Neural cell (in vitro differentiated cells): ENCODE data around the gene TMEM119. TPM values are rescaled to one million over a fixed set of nuclear protein-coding genes. Genes with fewer than 3 reads are reported as not detected.

Experiments used
- H2AFZ ChIP-seq: fragments of 200-600, 300-800 bp; sonication (generic), shearing (Covaris generic); 2 replicates; pipeline ENCODE4 v1.6.0; 2014; ENCODE audit warnings: low read depth, mild to moderate bottlenecking, antibody characterized with exemption, low read length, moderate library complexity
- H3F3A ChIP-seq: fragments of 200-600 bp; shearing (Covaris generic); 2 replicates; pipeline ENCODE4 v1.6.1; 2016; ENCODE audit warnings: mild to moderate bottlenecking, moderate library complexity, mixed read lengths, antibody characterized with exemption, low read length; ENCODE audit not compliant: insufficient read depth, poor library complexity, severe bottlenecking
- H3K27ac ChIP-seq: fragments of 200-600, 300-800 bp; sonication (generic), shearing (Covaris generic); 2 replicates; pipeline ENCODE4 v1.5.1; 2014; ENCODE audit warnings: mild to moderate bottlenecking, low read length, moderate library complexity
- H3K27me3 ChIP-seq: fragments of 300-800, 200-600 bp; sonication (generic), shearing (Covaris generic); 2 replicates; pipeline ENCODE4 v1.6.0; 2014; ENCODE audit warnings: mild to moderate bottlenecking, low read depth, low read length, moderate library complexity; ENCODE audit not compliant: insufficient read depth
- H3K36me3 ChIP-seq: fragments of 300-800, 200-600 bp; sonication (generic), shearing (Covaris generic); 2 replicates; pipeline ENCODE4 v1.5.1; 2014; ENCODE audit warnings: mild to moderate bottlenecking, antibody characterized with exemption, low read length, moderate library complexity; ENCODE audit not compliant: insufficient read depth
- H3K4me2 ChIP-seq: fragments of 300-800, 200-600 bp; sonication (generic), shearing (Covaris generic); 2 replicates; pipeline ENCODE4 v1.6.0; 2014; ENCODE audit warnings: mild to moderate bottlenecking, low read length
- H3K4me3 ChIP-seq: fragments of 300-800, 200-600 bp; sonication (generic), shearing (Covaris generic); 2 replicates; pipeline ENCODE4 v1.5.1; 2014; ENCODE audit warnings: mild to moderate bottlenecking, low read length, moderate library complexity
- H3K79me2 ChIP-seq: fragments of 200-600 bp; shearing (Covaris generic); replicated peaks from 2 replicates; pipeline ENCODE4 v1.6.0; 2014; ENCODE audit warnings: mild to moderate bottlenecking, low read length, moderate library complexity; ENCODE audit not compliant: insufficient read depth
- H3K9ac ChIP-seq: fragments of 300-800, 200-600 bp; sonication (generic), shearing (Covaris generic); 2 replicates; pipeline ENCODE4 v1.6.1; 2016; ENCODE audit warnings: mild to moderate bottlenecking, low read length, mixed read lengths
- H3K9me2 ChIP-seq: fragments of 200-600 bp; shearing (Covaris generic); 2 replicates; pipeline ENCODE4 v1.6.1; 2016; ENCODE audit warnings: mild to moderate bottlenecking, low read length, mixed read lengths; ENCODE audit not compliant: insufficient read depth
- H3K9me3 ChIP-seq: fragments of 200-600, 300-800 bp; sonication (generic), shearing (Covaris generic); 2 replicates; pipeline ENCODE4 v1.6.1; 2016; ENCODE audit warnings: mild to moderate bottlenecking, mixed run types, low read length, moderate library complexity, mixed read lengths
- H4K20me1 ChIP-seq: fragments of 200-600 bp; shearing (Covaris generic); 2 replicates; pipeline ENCODE4 v1.6.1; 2016; ENCODE audit warnings: mild to moderate bottlenecking, mixed run types; ENCODE audit not compliant: insufficient read depth
- EP300 ChIP-seq: fragments of 450-650 bp; conservative IDR thresholded peaks from 2 replicates; pipeline ENCODE4 v1.6.1; 2014; ENCODE audit warnings: antibody characterized with exemption, mild to moderate bottlenecking, moderate library complexity; ENCODE audit not compliant: poor library complexity, severe bottlenecking
- EZH2 ChIP-seq: fragments of 200-600, 300-800 bp; shearing (Covaris generic), sonication (generic); IDR thresholded peaks from 2 replicates; pipeline ENCODE4 v1.6.1; 2014; ENCODE audit warnings: antibody characterized with exemption, low read length, borderline replicate concordance, mild to moderate bottlenecking; ENCODE audit not compliant: insufficient read depth, poor library complexity, severe bottlenecking
- MXI1 ChIP-seq: fragments of 450-650 bp; conservative IDR thresholded peaks from 2 replicates; pipeline ENCODE4 v1.6.1; 2014; ENCODE audit warnings: antibody characterized with exemption, mild to moderate bottlenecking; ENCODE audit not compliant: poor library complexity, severe bottlenecking
- POLR2AphosphoS5 ChIP-seq: IDR thresholded peaks from 2 replicates; pipeline ENCODE4 v1.6.1; 2012
- RAD21 ChIP-seq: fragments of 450-650 bp; conservative IDR thresholded peaks from 2 replicates; pipeline ENCODE4 v1.6.1; 2014; ENCODE audit warnings: antibody characterized with exemption, mild to moderate bottlenecking, moderate library complexity
- SMC3 ChIP-seq: fragments of 450-650 bp; conservative IDR thresholded peaks from 2 replicates; pipeline ENCODE4 v1.6.1; 2014; ENCODE audit warnings: antibody characterized with exemption, mild to moderate bottlenecking, moderate library complexity; ENCODE audit not compliant: poor library complexity
- TAF1 ChIP-seq: IDR thresholded peaks from 2 replicates; pipeline ENCODE4 v1.6.1; 2012; ENCODE audit warnings: low read depth
- polyA plus RNA-seq: library from polyadenylated mRNA; depleted of rRNA; stranded (reverse); fragments of >200 nt; gene quantifications from 2 replicates; pipeline ENCODE4 v1.2.3, GENCODE V29; 2014
- TF ChIP-seq, protein P1 (sequence below): IDR thresholded peaks from 2 replicates; pipeline ENCODE4 v1.6.1; 2012; ENCODE audit warnings: borderline replicate concordance
- TF ChIP-seq, protein P2 (sequence below): fragments of 450-650 bp; IDR thresholded peaks from 2 replicates; pipeline ENCODE4 v1.5.1; 2014; ENCODE audit warnings: antibody characterized with exemption, mild to moderate bottlenecking, moderate library complexity; ENCODE audit not compliant: poor library complexity, severe bottlenecking

Gene TMEM119
- polyA plus RNA-seq, 1 donor from 2014 or later, result not detected

DNA sequence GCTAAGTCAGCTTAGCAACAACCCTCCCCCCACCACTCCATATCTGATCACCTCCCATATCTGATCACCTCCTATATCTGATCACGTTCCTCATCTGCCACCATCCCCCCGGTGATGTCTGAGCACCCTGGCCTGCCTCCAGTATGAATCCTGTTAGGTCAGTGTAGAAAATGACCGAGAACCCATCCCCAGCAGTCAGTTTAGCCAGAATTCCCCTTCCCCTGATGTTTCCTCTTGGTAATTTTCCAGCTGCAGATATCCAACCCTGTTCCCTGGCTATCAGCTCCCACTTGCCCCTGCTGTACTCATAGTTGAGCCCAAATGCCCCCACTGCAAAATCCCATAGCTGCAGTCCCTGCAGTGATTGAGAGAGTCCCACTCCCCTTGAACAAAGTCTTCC lies 23.3 kb upstream of the TMEM119 start:
- H2AFZ ChIP-seq, result no peak overlapping the region
- H3F3A ChIP-seq, result no peaks in the 10 kb centered on the region
- H3K4me2 ChIP-seq, result no peak overlapping the region
- H3K9ac ChIP-seq, result no peak overlapping the region
- H3K27me3 ChIP-seq, result no peaks in the 10 kb centered on the region
- no peaks in the 10 kb centered on the region for H3K9me3 ChIP-seq
- H4K20me1 ChIP-seq, result no peaks in the 10 kb centered on the region
- H3K36me3 ChIP-seq, result no peaks in the 10 kb centered on the region
- H3K27ac ChIP-seq, result no peak overlapping the region
- H3K4me3 ChIP-seq, result no peak overlapping the region
- H3K9me2 ChIP-seq, result no peaks in the 10 kb centered on the region
- TF ChIP-seq, protein P1, sequence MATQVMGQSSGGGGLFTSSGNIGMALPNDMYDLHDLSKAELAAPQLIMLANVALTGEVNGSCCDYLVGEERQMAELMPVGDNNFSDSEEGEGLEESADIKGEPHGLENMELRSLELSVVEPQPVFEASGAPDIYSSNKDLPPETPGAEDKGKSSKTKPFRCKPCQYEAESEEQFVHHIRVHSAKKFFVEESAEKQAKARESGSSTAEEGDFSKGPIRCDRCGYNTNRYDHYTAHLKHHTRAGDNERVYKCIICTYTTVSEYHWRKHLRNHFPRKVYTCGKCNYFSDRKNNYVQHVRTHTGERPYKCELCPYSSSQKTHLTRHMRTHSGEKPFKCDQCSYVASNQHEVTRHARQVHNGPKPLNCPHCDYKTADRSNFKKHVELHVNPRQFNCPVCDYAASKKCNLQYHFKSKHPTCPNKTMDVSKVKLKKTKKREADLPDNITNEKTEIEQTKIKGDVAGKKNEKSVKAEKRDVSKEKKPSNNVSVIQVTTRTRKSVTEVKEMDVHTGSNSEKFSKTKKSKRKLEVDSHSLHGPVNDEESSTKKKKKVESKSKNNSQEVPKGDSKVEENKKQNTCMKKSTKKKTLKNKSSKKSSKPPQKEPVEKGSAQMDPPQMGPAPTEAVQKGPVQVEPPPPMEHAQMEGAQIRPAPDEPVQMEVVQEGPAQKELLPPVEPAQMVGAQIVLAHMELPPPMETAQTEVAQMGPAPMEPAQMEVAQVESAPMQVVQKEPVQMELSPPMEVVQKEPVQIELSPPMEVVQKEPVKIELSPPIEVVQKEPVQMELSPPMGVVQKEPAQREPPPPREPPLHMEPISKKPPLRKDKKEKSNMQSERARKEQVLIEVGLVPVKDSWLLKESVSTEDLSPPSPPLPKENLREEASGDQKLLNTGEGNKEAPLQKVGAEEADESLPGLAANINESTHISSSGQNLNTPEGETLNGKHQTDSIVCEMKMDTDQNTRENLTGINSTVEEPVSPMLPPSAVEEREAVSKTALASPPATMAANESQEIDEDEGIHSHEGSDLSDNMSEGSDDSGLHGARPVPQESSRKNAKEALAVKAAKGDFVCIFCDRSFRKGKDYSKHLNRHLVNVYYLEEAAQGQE, result no peak
- TF ChIP-seq POLR2AphosphoS5 (no peak), EZH2 (no peak), MXI1 (no peak), SMC3 (no peak), TAF1 (no peak), RAD21 (no peak), EP300 (no peak)
- TF ChIP-seq, protein P2, sequence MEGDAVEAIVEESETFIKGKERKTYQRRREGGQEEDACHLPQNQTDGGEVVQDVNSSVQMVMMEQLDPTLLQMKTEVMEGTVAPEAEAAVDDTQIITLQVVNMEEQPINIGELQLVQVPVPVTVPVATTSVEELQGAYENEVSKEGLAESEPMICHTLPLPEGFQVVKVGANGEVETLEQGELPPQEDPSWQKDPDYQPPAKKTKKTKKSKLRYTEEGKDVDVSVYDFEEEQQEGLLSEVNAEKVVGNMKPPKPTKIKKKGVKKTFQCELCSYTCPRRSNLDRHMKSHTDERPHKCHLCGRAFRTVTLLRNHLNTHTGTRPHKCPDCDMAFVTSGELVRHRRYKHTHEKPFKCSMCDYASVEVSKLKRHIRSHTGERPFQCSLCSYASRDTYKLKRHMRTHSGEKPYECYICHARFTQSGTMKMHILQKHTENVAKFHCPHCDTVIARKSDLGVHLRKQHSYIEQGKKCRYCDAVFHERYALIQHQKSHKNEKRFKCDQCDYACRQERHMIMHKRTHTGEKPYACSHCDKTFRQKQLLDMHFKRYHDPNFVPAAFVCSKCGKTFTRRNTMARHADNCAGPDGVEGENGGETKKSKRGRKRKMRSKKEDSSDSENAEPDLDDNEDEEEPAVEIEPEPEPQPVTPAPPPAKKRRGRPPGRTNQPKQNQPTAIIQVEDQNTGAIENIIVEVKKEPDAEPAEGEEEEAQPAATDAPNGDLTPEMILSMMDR, result no peak
- no peaks in the 10 kb centered on the region for H3K79me2 ChIP-seq

DNA sequence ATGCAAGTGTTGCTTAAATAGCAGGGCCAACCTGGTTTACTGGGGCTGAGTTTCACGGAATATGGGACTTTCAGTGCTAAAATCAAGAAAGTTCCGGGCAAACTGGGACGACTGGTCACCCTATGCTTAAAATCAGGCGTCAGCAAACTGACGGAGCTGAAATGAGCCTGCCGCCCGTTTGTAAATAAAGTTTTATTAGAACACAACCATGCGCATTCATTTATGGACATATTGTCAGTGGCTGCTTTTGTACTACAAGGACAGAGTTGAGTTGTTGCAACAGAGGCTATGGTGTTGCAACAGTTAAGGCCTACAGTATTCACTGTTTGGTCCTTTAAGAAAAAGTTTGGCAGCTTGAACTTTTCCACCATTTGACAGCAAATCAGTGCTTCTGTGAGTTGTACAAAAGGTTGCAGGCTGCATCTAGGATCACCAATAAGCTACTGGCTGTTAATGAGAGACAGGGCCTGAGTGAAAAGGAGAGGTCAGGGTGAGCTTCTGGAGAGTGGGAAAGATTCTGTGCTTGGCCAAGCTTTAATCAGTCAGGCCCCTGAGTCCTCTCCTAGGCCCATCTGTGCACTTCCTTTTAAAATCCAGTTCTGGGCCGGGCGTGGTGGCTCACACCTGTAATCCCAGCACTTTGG lies 22.5 kb upstream of the TMEM119 start:
- no peaks in the 10 kb centered on the region for H4K20me1 ChIP-seq
- no peak overlapping the region for H3K4me3 ChIP-seq
- H3K27ac ChIP-seq, result no peak overlapping the region
- H3F3A ChIP-seq, result no peaks in the 10 kb centered on the region
- TF ChIP-seq, protein P1, result no peak
- TF ChIP-seq MXI1 (no peak), RAD21 (no peak), SMC3 (no peak), POLR2AphosphoS5 (no peak), EP300 (no peak), TAF1 (no peak), EZH2 (no peak)
- TF ChIP-seq, protein P2, result no peak
- H2AFZ ChIP-seq, result no peak overlapping the region
- no peaks in the 10 kb centered on the region for H3K79me2 ChIP-seq
- no peak overlapping the region for H3K9ac ChIP-seq
- H3K9me2 ChIP-seq, result no peaks in the 10 kb centered on the region
- no peaks in the 10 kb centered on the region for H3K27me3 ChIP-seq
- H3K36me3 ChIP-seq, result no peaks in the 10 kb centered on the region
- H3K4me2 ChIP-seq, result no peak overlapping the region
- H3K9me3 ChIP-seq, result no peaks in the 10 kb centered on the region
